PC-9 (cell line): ENCODE results near the gene TMEM270. TPM values are rescaled to one million over a fixed set of nuclear protein-coding genes. Genes with fewer than 3 reads are reported as not detected.

Source experiments
- BruUV-seq: library from RNA; stranded (reverse); fragments of 400-500 nt; replicated peaks from 2 replicates; lab custom pipeline; 2021; lab: Mats Ljungman, UMichigan
- CTCF ChIA-PET: fragments of 300-600 bp; sonication (Branson Sonifier 250); formaldehyde crosslinking; loops from one replicate; lab custom pipeline; 2022; ENCODE audit warnings: antibody characterized with exemption; lab: Charles Lee
- POLR2A ChIA-PET: fragments of 300-600 bp; sonication (Branson Sonifier 250); formaldehyde crosslinking; loops from one replicate; lab custom pipeline; 2022; ENCODE audit warnings: antibody characterized with exemption; ENCODE audit not compliant: unreplicated experiment; lab: Charles Lee
- DNase-seq, 2 experiments: peaks; one replicate each; pipeline versions ENCODE4 v3.0.0 to v3.0.0-alpha.2; 2015 to 2022; ENCODE audit warnings: mixed read lengths in 1 of 2
- H2AFZ ChIP-seq: fragments of 200-600 bp; sonication (generic); 2 replicates; pipeline ENCODE4 v1.8.1; 2017; ENCODE audit warnings: antibody characterized with exemption
- H3F3A ChIP-seq: fragments of 200-600 bp; sonication (generic); 2 replicates; pipeline ENCODE4 v1.8.1; 2017; ENCODE audit warnings: antibody characterized with exemption, mild to moderate bottlenecking, low read depth; ENCODE audit not compliant: insufficient read depth
- H3K27ac ChIP-seq: fragments of 200-600 bp; sonication (generic); 2 replicates; pipeline ENCODE4 v1.6.1; 2016; ENCODE audit warnings: mixed run types
- H3K27me3 ChIP-seq: fragments of 200-600 bp; sonication (generic); 2 replicates; pipeline ENCODE4 v1.6.1; 2016; ENCODE audit warnings: low read depth, mixed run types; ENCODE audit not compliant: insufficient read depth
- H3K36me3 ChIP-seq: fragments of 200-600 bp; sonication (generic); 2 replicates; pipeline ENCODE4 v1.6.1; 2016; ENCODE audit warnings: low read depth, mixed run types
- H3K4me1 ChIP-seq: fragments of 200-600 bp; sonication (generic); replicated peaks from 2 replicates; pipeline ENCODE4 v1.6.1; 2016; ENCODE audit warnings: mixed run types; ENCODE audit not compliant: insufficient read depth
- H3K4me2 ChIP-seq: fragments of 200-600 bp; sonication (generic); 2 replicates; pipeline ENCODE4 v1.6.1; 2017; ENCODE audit warnings: mixed run types
- H3K4me3 ChIP-seq: fragments of 200-600 bp; sonication (generic); 2 replicates; pipeline ENCODE4 v1.6.1; 2016; ENCODE audit warnings: mixed run types
- H3K79me2 ChIP-seq: fragments of 200-600 bp; sonication (generic); 2 replicates; pipeline ENCODE4 v1.6.1; 2017; ENCODE audit warnings: low read depth, mixed run types
- H3K9me2 ChIP-seq: fragments of 200-600 bp; sonication (generic); 2 replicates; pipeline ENCODE4 v1.8.1; 2017; ENCODE audit warnings: mild to moderate bottlenecking; ENCODE audit not compliant: insufficient read depth
- H3K9me3 ChIP-seq: fragments of 200-600 bp; sonication (generic); 2 replicates; pipeline ENCODE4 v1.8.1; 2016; ENCODE audit warnings: low read depth; ENCODE audit not compliant: insufficient read depth
- H4K20me1 ChIP-seq: fragments of 200-600 bp; sonication (generic); 2 replicates; pipeline ENCODE4 v1.8.1; 2017; ENCODE audit not compliant: insufficient read depth
- CTCF ChIP-seq: fragments of 200-600 bp; sonication (generic); conservative IDR thresholded peaks from 2 replicates; pipeline ENCODE4 v1.6.1; 2017; ENCODE audit warnings: mixed run types, antibody characterized with exemption, mild to moderate bottlenecking, moderate library complexity
- EZH2 ChIP-seq: fragments of 200-600 bp; sonication (generic); IDR thresholded peaks from 2 replicates; pipeline ENCODE4 v1.8.0; 2017; ENCODE audit warnings: antibody characterized with exemption, low read depth
- intact Hi-C: fragments of 100-400 bp; cut with micrococcal nuclease; formaldehyde crosslinking; loops from one replicate; pipeline ENCODE4 v1.10.0; 2022; ENCODE audit not compliant: unreplicated experiment
- total RNA-seq: library from RNA; stranded (reverse); gene quantifications from 2 replicates; pipeline ENCODE4 v1.2.3, GENCODE V29; 2021

Gene TMEM270
- total RNA-seq, 1 experiment from 2014 or later, result 0.72 TPM

GRCh38 chr7:73912223-73912622 is 51.3 kb downstream of the TMEM270 start:
- TF ChIP-seq EZH2 (no peak), CTCF (no peak)

More at GRCh38 chr7:73912223-73912622, 51.3 kb downstream of the TMEM270 start:
- intact Hi-C loops, result no loop called here
- ChIA-PET POLR2A (no interaction called here), CTCF (no interaction called here)
- Histone ChIP-seq H3K79me2 (no peaks in the 10 kb centered on the region), H3K9me2 (no peaks in the 10 kb centered on the region), H3K4me2 (no peak overlapping the region), H3K27ac (no peak overlapping the region), H3K9me3 (no peaks in the 10 kb centered on the region), H3K4me3 (no peak overlapping the region), H3K27me3 (no peaks in the 10 kb centered on the region), H2AFZ (no peak overlapping the region), H3K4me1 (peaks cover 9% of the 10 kb centered on the region), H3K36me3 (no peaks in the 10 kb centered on the region), H4K20me1 (no peaks in the 10 kb centered on the region), H3F3A (no peaks in the 10 kb centered on the region)
- BruUV-seq, result no TSS peak
- no peak for DNase-seq

Other genes starting within 250 kb of the TMEM270 start
- 24.9 and 32.0 TPM in 2 replicates for gene MLXIPL, start 236.6 kb upstream of the TMEM270 start, total RNA-seq
- gene VPS37D, start 193.3 kb upstream of the TMEM270 start, total RNA-seq, result 8.3 and 12.4 TPM in 2 replicates
- gene DNAJC30, start 177.7 kb upstream of the TMEM270 start, total RNA-seq, result 8.0 and 9.5 TPM in 2 replicates
- 122 and 158 TPM in 2 replicates for gene BUD23, start 177.6 kb upstream of the TMEM270 start, total RNA-seq
- 39.1 and 40.5 TPM in 2 replicates for gene STX1A, start 141.5 kb upstream of the TMEM270 start, total RNA-seq
- 74.4 and 92.6 TPM in 2 replicates for gene ABHD11, start 122.4 kb upstream of the TMEM270 start, total RNA-seq
- gene CLDN3, start 90.9 kb upstream of the TMEM270 start, total RNA-seq, result 31.3 and 45.2 TPM in 2 replicates
- gene CLDN4, start 30.2 kb upstream of the TMEM270 start, total RNA-seq, result 498 and 602 TPM in 2 replicates
- 23.2 and 34.7 TPM in 2 replicates for gene METTL27, start 18.6 kb upstream of the TMEM270 start, total RNA-seq
- gene ELN, start 167.0 kb downstream of the TMEM270 start, total RNA-seq, result 0.11 TPM in 1 of 2 replicates, not detected in the other
- 128 and 148 TPM in 2 replicates for gene LIMK1, start 222.6 kb downstream of the TMEM270 start, total RNA-seq